Immature natural killer cell (primary cell): ENCODE results near the gene ATG2A. TPM values are rescaled to one million over a fixed set of nuclear protein-coding genes. Genes with fewer than 3 reads are reported as not detected.

Experiments
- DNase-seq, 3 donors: peaks; one replicate each; pipeline ENCODE4 v3.0.0; 2022; ENCODE audit warnings: mixed read lengths in 1 of 3
- H3K27ac Mint-ChIP-seq, 6 donors: one replicate each; pipeline ENCODE4 v1.8.0; 2020; ENCODE audit warnings: mixed read lengths in 6 of 6, mild to moderate bottlenecking in 5 of 6, inconsistent platforms in 4 of 6, moderate library complexity in 3 of 6
- H3K27me3 Mint-ChIP-seq, 3 donors: one replicate each; pipeline ENCODE4 v1.8.0; 2020 to 2021; ENCODE audit warnings: low read depth in 3 of 3, mild to moderate bottlenecking in 3 of 3, mixed read lengths in 3 of 3, moderate library complexity in 3 of 3, inconsistent platforms in 1 of 3
- H3K36me3 Mint-ChIP-seq, 3 donors: one replicate each; pipeline ENCODE4 v1.8.0; 2020; ENCODE audit warnings: mixed read lengths in 3 of 3, inconsistent platforms in 2 of 3, mild to moderate bottlenecking in 2 of 3
- H3K4me1 Mint-ChIP-seq, 2 donors: one replicate each; pipeline ENCODE4 v1.8.0; 2020; ENCODE audit warnings: inconsistent platforms in 2 of 2, mild to moderate bottlenecking in 2 of 2, mixed read lengths in 2 of 2, moderate library complexity in 1 of 2
- H3K4me3 Mint-ChIP-seq, 5 donors: one replicate each; pipeline ENCODE4 v1.8.0; 2020; ENCODE audit warnings: mild to moderate bottlenecking in 5 of 5, mixed read lengths in 5 of 5, inconsistent platforms in 3 of 5, moderate library complexity in 3 of 5
- H3K9me3 Mint-ChIP-seq, 6 donors: one replicate each; pipeline ENCODE4 v1.8.0; 2020; ENCODE audit warnings: mild to moderate bottlenecking in 6 of 6, mixed read lengths in 6 of 6, inconsistent platforms in 4 of 6, moderate library complexity in 3 of 6
- polyA plus RNA-seq, 3 donors: library from polyadenylated mRNA; unstranded; fragments of 300-500 nt; fragmentation: Illumina TruSeq; gene quantifications; one replicate each; pipeline ENCODE4 v1.2.3, GENCODE V29; 2021

Gene ATG2A
- polyA plus RNA-seq, 3 donors from 2014 or later = 3.7 to 10.0 (median 6.7) TPM

- Mint-ChIP-seq H3K4me3 (no peak overlapping the region), H3K4me1 (no peaks in the 10 kb centered on the region), H3K27me3 (no peaks in the 10 kb centered on the region), H3K36me3 (peaks cover 16 to 38% (median 24%) of the 10 kb centered on the region in 3 donors), H3K27ac (no peak overlapping the region), H3K9me3 (no peaks in the 10 kb centered on the region)
- DNase-seq = no peak
Measured at GRCh38 chr11:64932324-64932723, 15.3 kb upstream of the ATG2A start.

GRCh38 chr11:64931290-64931689, 14.3 kb upstream of the ATG2A start:
- H3K36me3 Mint-ChIP-seq = peaks cover 16 to 41% (median 24%) of the 10 kb centered on the region in 3 donors

GRCh38 chr11:64930340-64930739, 13.3 kb upstream of the ATG2A start:
- H3K27me3 Mint-ChIP-seq = no peaks in the 10 kb centered on the region
- DNase-seq = no peak
- peaks cover 16 to 41% (median 24%) of the 10 kb centered on the region in 3 donors for H3K36me3 Mint-ChIP-seq
- H3K4me1 Mint-ChIP-seq = peaks cover under 1% of the 10 kb centered on the region in 2 donors
- no peak overlapping the region for H3K27ac Mint-ChIP-seq
- no peak overlapping the region for H3K4me3 Mint-ChIP-seq
- no peaks in the 10 kb centered on the region for H3K9me3 Mint-ChIP-seq

More at GRCh38 chr11:64931290-64931689, 14.3 kb upstream of the ATG2A start:
- H3K4me3 Mint-ChIP-seq = no peak overlapping the region
- no peaks in the 10 kb centered on the region for H3K27me3 Mint-ChIP-seq
- DNase-seq = no peak
- no peaks in the 10 kb centered on the region for H3K9me3 Mint-ChIP-seq
- no peak overlapping the region for H3K27ac Mint-ChIP-seq
- H3K4me1 Mint-ChIP-seq = no peaks in the 10 kb centered on the region

DNA sequence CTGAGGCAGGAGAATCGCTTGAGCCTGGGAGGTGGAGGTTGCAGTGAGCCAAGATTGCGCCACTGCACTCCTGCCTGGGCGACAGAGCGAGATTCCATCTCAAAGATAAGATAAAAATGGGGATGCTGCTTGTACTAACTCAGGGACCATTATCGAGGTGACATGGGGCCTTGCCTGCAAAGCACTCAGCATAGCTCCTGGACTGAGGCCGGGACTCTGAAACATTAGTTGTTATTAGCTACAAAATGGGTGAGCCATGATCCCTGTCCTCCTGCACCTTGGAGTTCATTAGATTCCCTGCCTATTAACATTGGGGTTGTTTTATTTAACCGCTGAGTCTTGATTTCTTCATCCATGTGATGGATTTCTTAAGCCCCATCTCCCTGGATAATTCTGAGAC, 12.6 kb upstream of the ATG2A start:
- no peaks in the 10 kb centered on the region for H3K9me3 Mint-ChIP-seq
- peaks cover 5 to 6% of the 10 kb centered on the region in 2 donors for H3K4me1 Mint-ChIP-seq
- DNase-seq = no peak
- no peak overlapping the region for H3K4me3 Mint-ChIP-seq
- H3K27me3 Mint-ChIP-seq = no peaks in the 10 kb centered on the region
- no peak overlapping the region for H3K27ac Mint-ChIP-seq
- peaks cover 16 to 41% (median 24%) of the 10 kb centered on the region in 3 donors for H3K36me3 Mint-ChIP-seq

- Mint-ChIP-seq H3K27ac (no peak overlapping the region), H3K9me3 (no peaks in the 10 kb centered on the region), H3K4me1 (peaks cover 10 to 12% of the 10 kb centered on the region in 2 donors), H3K36me3 (peaks cover 16 to 37% (median 20%) of the 10 kb centered on the region in 3 donors), H3K27me3 (peaks cover 0 to 2% (median 0%) of the 10 kb centered on the region in 3 donors), H3K4me3 (no peak overlapping the region)
- DNase-seq = no peak
Measured at GRCh38 chr11:64928957-64929356, 11.9 kb upstream of the ATG2A start.

DNA sequence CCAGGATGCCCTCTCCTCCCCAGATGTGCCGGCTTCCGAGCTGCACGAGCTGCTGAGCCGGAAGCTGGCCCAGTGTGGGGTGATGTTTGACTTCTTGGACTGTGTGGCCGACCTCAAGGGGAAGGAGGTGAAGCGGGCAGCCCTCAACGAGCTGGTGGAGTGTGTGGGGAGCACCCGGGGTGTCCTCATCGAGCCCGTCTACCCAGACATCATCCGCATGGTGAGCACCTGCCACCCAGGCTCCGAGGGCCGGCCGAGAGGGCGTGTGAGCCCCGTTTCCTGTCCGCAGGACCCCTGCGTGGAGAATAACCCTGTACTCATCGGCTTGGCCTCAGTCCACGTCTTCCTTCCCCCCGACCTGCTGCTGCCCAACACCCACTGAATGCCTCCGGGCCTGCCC, 9.7 kb upstream of the ATG2A start:
- DNase-seq = no peak
- no peaks in the 10 kb centered on the region for H3K9me3 Mint-ChIP-seq
- H3K27ac Mint-ChIP-seq = peak overlapping the region in 2 of 6 donors; percentile 8 to 73
- peaks cover 0 to 3% (median 0%) of the 10 kb centered on the region in 3 donors for H3K27me3 Mint-ChIP-seq
- peak overlapping the region in 4 of 5 donors; percentile 29 to 68 (median 45) for H3K4me3 Mint-ChIP-seq
- peaks cover 8 to 25% (median 13%) of the 10 kb centered on the region in 3 donors for H3K36me3 Mint-ChIP-seq
- H3K4me1 Mint-ChIP-seq = peaks cover 14 to 16% of the 10 kb centered on the region in 2 donors

GRCh38 chr11:64925536-64926436, 8.8 kb upstream of the ATG2A start:
- Mint-ChIP-seq H3K9me3 (no peaks in the 10 kb centered on the region), H3K27ac (peak overlapping the region in 4 of 6 donors; percentile 73 to 95 (median 84)), H3K4me3 (peak overlapping the region; percentile 82 to 97 (median 86)), H3K27me3 (peaks cover 0 to 3% (median 0%) of the 10 kb centered on the region in 3 donors), H3K36me3 (peaks cover 4 to 18% (median 9%) of the 10 kb centered on the region in 3 donors), H3K4me1 (peaks cover 14 to 16% of the 10 kb centered on the region in 2 donors)
- DNase-seq = no peak

DNA sequence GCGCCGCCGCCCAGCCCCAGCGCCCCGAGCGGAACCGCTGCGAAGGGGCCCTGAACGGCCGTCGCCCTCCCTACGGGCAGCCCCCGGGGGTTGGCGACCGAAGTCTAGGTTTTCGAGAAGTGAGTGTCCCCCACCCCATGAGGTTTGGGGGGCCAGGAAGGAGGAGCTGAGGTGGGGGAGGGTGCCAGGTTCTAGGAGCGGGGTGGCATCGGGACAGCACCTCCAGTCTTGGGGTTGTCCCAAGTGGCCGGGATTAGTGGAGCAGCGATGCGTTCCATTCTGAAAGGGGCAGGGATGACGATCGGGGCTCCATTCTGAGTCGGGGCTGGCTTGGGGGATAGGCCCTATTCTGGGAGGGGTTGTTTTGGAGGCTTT, 7.9 kb upstream of the ATG2A start:
- Mint-ChIP-seq H3K36me3 (peaks cover 0 to 9% (median 3%) of the 10 kb centered on the region in 3 donors), H3K9me3 (no peaks in the 10 kb centered on the region), H3K4me1 (peaks cover 14 to 16% of the 10 kb centered on the region in 2 donors), H3K4me3 (peak overlapping the region; percentile 82 to 97 (median 86)), H3K27ac (peak overlapping the region in 5 of 6 donors; percentile 73 to 95 (median 76)), H3K27me3 (peaks cover 0 to 3% (median 0%) of the 10 kb centered on the region in 3 donors)
- no peak for DNase-seq

DNA sequence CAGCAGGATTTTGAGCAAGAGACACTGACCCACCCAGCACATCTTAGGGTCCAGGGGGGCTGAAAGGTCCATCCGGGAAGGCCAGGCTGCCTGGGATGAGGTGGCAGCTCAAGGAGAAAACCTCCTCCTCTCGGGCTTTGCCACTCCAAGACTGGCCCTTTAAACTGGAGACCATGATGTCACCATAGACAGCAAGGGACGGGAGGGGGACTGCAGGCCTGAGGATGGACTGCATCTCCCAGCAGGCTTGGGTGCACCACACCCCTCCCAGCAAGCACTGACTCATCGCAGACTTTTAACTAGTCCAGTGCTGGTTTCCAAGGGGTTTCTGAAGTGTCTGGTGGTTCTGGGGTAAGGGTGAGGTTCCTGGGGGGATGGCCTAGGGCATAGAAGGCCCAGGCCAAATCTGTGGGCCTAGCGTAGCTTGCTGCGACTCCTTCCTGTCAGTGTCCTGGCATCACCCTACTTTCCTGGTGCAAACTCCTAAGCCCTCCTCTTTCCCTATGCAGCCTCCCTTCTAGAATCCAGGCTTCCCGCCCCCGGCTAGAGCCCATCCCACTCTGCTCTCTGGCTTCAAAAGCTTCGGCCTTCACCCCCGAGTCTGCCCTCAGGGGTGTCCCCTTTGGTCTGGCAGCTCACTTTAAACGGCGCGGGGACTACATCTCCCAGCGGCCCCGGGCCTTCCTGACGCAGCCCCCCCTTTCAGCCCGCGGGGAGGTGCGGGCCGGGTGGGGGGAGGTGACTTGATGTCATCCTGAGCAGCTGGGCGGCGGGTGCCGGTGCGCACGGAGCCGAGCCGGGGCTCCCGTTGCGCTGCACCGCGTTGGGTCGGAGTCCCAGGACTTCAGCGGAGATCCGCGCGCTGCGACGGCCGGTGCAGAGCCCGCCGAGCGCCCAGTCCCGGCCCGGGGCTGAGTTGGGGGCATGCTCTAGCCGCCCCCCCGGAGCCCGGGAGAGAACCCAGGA, 7.2 kb upstream of the ATG2A start, which contains the start of gene PPP2R5B:
Gene PPP2R5B, plus strand, starts transcription at position 746 of the 966 bp plus-strand sequence. CDS start 1,046 bp downstream, outside the sequence.
- Mint-ChIP-seq H3K27me3 (peaks cover 0 to 3% (median 0%) of the 10 kb centered on the region in 3 donors), H3K4me1 (peaks cover 14 to 16% of the 10 kb centered on the region in 2 donors), H3K36me3 (peaks cover 0 to 6% (median 0%) of the 10 kb centered on the region in 3 donors), H3K4me3 (peak within 1 kb of the TSS; percentile 95 to 97 (median 96)), H3K9me3 (no peaks in the 10 kb centered on the region), H3K27ac (peak within 1 kb of the TSS; percentile 95 to 99 (median 98))
- DNase-seq = peak; percentile 85 to 86 (median 85)

- no peaks in the 10 kb centered on the region for H3K9me3 Mint-ChIP-seq
- H3K27ac Mint-ChIP-seq = no peak overlapping the region
- peaks cover 14 to 16% of the 10 kb centered on the region in 2 donors for H3K4me1 Mint-ChIP-seq
- H3K4me3 Mint-ChIP-seq = no peak overlapping the region
- peaks cover 0 to 3% (median 0%) of the 10 kb centered on the region in 3 donors for H3K27me3 Mint-ChIP-seq
- peaks cover 0 to 6% (median 0%) of the 10 kb centered on the region in 3 donors for H3K36me3 Mint-ChIP-seq
- DNase-seq = no peak
Measured at GRCh38 chr11:64923151-64923661, 6.2 kb upstream of the ATG2A start.

DNA sequence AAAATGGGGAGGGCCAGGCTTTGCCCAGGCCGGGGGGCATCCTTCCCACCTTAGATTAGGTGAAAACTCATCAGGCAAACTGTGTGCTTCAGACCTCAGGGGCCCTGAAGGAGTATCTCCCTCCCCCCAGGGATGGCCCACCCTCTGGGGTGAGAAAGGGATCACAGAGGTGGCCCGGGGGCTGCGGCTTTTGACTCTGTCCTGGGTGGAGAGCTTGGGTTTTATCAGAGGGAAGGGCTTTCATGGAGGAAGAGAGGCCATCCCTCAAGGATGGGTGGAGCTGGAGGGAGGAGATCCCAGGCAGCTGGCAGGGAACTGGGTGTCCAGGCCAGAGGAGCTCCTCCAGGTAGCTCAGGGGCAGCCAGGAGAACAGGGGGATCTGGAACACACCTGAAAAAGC, 4.4 kb upstream of the ATG2A start:
- H3K4me3 Mint-ChIP-seq = no peak overlapping the region
- no peak for DNase-seq
- H3K27ac Mint-ChIP-seq = no peak overlapping the region

GRCh38 chr11:64920124-64920523, 3.1 kb upstream of the ATG2A start:
- no peak for DNase-seq
- H3K36me3 Mint-ChIP-seq = no peaks in the 10 kb centered on the region
- peaks cover 34 to 37% of the 10 kb centered on the region in 2 donors for H3K4me1 Mint-ChIP-seq
- peaks cover 6 to 16% (median 9%) of the 10 kb centered on the region in 3 donors for H3K27me3 Mint-ChIP-seq
- H3K4me3 Mint-ChIP-seq = no peak overlapping the region
- H3K27ac Mint-ChIP-seq = no peak overlapping the region
- H3K9me3 Mint-ChIP-seq = no peaks in the 10 kb centered on the region

More for the DNA sequence above, 4.4 kb upstream of the ATG2A start:
- Mint-ChIP-seq H3K9me3 (no peaks in the 10 kb centered on the region), H3K4me1 (peaks cover 27 to 31% of the 10 kb centered on the region in 2 donors), H3K27me3 (peaks cover 4 to 12% (median 6%) of the 10 kb centered on the region in 3 donors), H3K36me3 (no peaks in the 10 kb centered on the region)

- H3K4me1 Mint-ChIP-seq = peaks cover 34 to 39% of the 10 kb centered on the region in 2 donors
- no peak for DNase-seq
- peaks cover 6 to 16% (median 9%) of the 10 kb centered on the region in 3 donors for H3K27me3 Mint-ChIP-seq
- peaks cover 0 to under 1% (median 0%) of the 10 kb centered on the region in 3 donors for H3K36me3 Mint-ChIP-seq
- H3K4me3 Mint-ChIP-seq = no peak overlapping the region
- no peaks in the 10 kb centered on the region for H3K9me3 Mint-ChIP-seq
- no peak overlapping the region for H3K27ac Mint-ChIP-seq
Measured at GRCh38 chr11:64919627-64920026, 2.6 kb upstream of the ATG2A start.
